Fibroblast of skin of abdomen (primary cell): ENCODE measurements around the gene ZC3H12C.
A peak's percentile ranks its signal among the peaks of the same experiment; 100 is the strongest.

Experiments used
- DNase-seq: peaks from one replicate; pipeline ENCODE4 v3.0.0-alpha.2; 2013

Gene ZC3H12C

GRCh38 chr11:110098645-110099044 lies 5.5 kb downstream of the ZC3H12C start:
- no peak for DNase-seq

GRCh38 chr11:110100476-110101240 lies 7.5 kb downstream of the ZC3H12C start:
- no peak for DNase-seq

- DNase-seq, result no peak
Measured at GRCh38 chr11:110106713-110107274, 13.6 kb downstream of the ZC3H12C start.

- no peak for DNase-seq
Measured at GRCh38 chr11:110110854-110111253, 17.7 kb downstream of the ZC3H12C start.

GRCh38 chr11:110112457-110112856 lies 19.3 kb downstream of the ZC3H12C start:
- no peak for DNase-seq

GRCh38 chr11:110113505-110113904 lies 20.3 kb downstream of the ZC3H12C start:
- DNase-seq, result no peak

GRCh38 chr11:110113973-110114372 lies 20.8 kb downstream of the ZC3H12C start:
- DNase-seq, result no peak

GRCh38 chr11:110119317-110119716 lies 26.1 kb downstream of the ZC3H12C start:
- no peak for DNase-seq

- peak; percentile 77 for DNase-seq
Measured at GRCh38 chr11:110121204-110121603, 28.0 kb downstream of the ZC3H12C start.

GRCh38 chr11:110123003-110123402 lies 29.8 kb downstream of the ZC3H12C start:
- peak; percentile 56 for DNase-seq

- DNase-seq, result no peak
Measured at GRCh38 chr11:110124605-110125004, 31.4 kb downstream of the ZC3H12C start.

GRCh38 chr11:110125632-110126031 lies 32.4 kb downstream of the ZC3H12C start:
- DNase-seq, result peak; percentile 35

- DNase-seq, result no peak
Measured at GRCh38 chr11:110126936-110127335, 33.7 kb downstream of the ZC3H12C start.

- peak; percentile 50 for DNase-seq
Measured at GRCh38 chr11:110128161-110128560, 35.0 kb downstream of the ZC3H12C start.

- DNase-seq, result no peak
Measured at GRCh38 chr11:110130642-110131238, 37.5 kb downstream of the ZC3H12C start.

GRCh38 chr11:110131386-110132123 lies 38.4 kb downstream of the ZC3H12C start:
- no peak for DNase-seq

- DNase-seq, result no peak
Measured at GRCh38 chr11:110133160-110133559, 40.0 kb downstream of the ZC3H12C start.

- DNase-seq, result no peak
Measured at GRCh38 chr11:110134110-110134509, 40.9 kb downstream of the ZC3H12C start.

- DNase-seq, result no peak
Measured at GRCh38 chr11:110141812-110142211, 48.6 kb downstream of the ZC3H12C start.

GRCh38 chr11:110147962-110148709 lies 54.9 kb downstream of the ZC3H12C start:
- peak; percentile 81 for DNase-seq

GRCh38 chr11:110148775-110149744 lies 55.9 kb downstream of the ZC3H12C start:
- peak; percentile 28 for DNase-seq
